ENCODE results near the gene FYB2.

DNA sequence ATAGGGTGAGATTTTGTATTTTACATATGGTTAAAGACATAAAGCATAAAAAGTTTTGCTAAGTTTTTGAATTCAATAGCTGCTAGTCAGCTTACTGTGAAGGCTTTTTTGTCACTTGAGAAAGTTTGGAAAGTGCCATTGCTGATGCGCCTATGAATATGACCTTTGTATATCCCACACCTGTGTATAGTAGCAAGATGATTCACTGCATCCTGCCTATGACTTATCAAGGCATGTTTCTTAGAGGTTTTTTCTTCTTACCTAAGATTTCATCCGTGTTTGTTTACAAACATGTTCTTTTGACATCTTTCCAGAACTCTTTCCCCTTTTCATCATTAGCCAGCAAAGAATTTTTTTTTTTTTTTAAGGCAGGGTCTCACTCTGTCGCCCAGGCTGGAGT is 122.5 kb downstream of the FYB2 start:
- TF ChIP-seq, protein P1, sequence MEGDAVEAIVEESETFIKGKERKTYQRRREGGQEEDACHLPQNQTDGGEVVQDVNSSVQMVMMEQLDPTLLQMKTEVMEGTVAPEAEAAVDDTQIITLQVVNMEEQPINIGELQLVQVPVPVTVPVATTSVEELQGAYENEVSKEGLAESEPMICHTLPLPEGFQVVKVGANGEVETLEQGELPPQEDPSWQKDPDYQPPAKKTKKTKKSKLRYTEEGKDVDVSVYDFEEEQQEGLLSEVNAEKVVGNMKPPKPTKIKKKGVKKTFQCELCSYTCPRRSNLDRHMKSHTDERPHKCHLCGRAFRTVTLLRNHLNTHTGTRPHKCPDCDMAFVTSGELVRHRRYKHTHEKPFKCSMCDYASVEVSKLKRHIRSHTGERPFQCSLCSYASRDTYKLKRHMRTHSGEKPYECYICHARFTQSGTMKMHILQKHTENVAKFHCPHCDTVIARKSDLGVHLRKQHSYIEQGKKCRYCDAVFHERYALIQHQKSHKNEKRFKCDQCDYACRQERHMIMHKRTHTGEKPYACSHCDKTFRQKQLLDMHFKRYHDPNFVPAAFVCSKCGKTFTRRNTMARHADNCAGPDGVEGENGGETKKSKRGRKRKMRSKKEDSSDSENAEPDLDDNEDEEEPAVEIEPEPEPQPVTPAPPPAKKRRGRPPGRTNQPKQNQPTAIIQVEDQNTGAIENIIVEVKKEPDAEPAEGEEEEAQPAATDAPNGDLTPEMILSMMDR (conservative IDR thresholded peaks at IDR 0.05; ENCODE audit: low read depth, low read length), result no peak
- TF ChIP-seq EZH2 (IDR thresholded peaks at IDR 0.05; ENCODE audit: borderline replicate concordance, low read depth, low read length, poor library complexity, severe bottlenecking), result no peak
